T47D (cell line): ENCODE measurements around the gene EMILIN3.

Experiments used
- DNase-seq, 2 experiments: peaks; one replicate each; pipeline versions ENCODE4 v3.0.0 to v3.0.0-alpha.2; 2011 to 2012; ENCODE audit warnings: low read depth in 1 of 2, low spot score in 1 of 2
- JUND ChIP-seq: IDR thresholded peaks from 2 replicates; pipeline ENCODE4 v1.6.1; 2012; ENCODE audit warnings: low read depth
- in situ Hi-C: cut with HindIII; loops from 2 replicates; pipeline ENCODE4 v1.10.0; 2016; ENCODE audit warnings: low sequenced_read_pairs, low pct_unique_long_range_greater_than_20kb

EMILIN3 gene

DNA sequence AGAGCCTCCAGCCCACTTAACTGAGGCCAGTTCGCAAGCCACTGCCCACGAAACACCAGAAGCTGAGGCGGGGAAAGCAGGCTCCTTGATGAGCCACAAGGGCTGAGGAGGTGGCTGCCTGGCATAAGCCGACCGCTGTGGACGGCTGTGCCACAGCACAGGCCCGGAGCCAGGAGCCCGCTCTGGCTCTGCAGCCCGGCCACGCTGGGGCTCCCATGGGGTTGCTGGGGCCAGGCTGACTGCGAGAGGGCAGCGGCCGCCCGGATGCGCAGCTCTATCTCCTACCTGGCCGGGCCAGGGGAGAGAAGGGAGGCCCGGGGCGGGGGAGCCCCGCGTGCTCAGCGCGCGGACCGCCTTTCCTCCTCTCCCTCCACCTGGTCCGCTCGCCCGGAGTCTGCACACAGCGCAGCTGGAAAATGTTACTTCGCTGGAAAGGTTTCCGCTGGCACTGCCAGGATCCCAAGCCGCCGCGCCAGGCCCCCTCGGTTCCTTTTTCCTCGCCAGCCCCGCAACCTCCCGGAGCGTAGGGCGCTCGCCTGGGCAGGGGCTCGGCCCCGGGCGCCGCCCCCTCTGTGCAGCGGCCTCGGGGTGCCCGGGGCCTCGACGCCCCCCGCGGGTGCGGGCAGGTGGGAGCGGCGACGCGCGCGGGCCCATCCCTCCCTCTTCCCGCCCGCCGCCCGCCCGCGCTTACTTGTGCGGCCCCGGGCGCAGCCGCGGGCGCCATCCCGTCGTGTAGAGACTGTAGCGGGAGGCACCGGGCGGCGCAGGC lies 657 bp downstream of the EMILIN3 start:
- no peak for DNase-seq
- TF ChIP-seq JUND, result no peak

DNA sequence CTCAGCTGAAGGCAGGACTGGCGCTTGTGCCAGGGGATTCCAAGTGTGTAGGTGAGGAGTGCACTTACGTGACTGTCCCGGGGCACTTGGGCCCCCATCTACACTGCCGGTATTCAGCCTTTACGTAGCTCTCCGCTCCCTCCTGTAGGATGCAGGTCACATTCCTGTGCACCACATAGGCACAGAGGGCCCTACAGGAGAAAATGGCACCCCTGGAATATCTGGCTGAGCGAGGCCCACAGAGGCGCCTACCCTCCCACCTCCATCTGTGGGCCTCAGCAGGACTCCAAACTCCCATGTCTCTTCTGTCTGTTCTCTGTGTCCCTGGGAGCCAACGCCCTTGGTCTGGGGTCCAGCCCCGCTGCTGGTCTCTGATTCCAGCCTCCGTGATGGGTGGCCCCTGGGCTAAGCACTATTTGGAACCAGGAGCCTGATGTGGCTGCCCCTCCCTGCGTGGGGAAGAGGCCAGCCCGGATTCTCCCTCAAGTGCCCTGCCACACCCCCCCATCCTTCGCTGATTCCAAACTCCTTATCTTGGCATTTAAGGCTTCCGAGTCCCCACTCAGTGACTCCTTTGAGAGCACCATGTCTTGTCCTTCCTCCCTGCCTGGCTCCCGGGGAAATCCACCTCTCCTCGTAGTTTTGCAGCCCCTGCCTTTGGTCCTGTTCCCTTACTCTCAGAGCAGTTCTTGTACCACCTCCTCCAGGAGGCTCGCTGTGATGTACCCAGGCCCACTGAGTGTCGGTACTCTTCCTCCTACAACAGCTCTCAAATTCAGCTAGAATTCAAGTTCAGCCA lies 1.5 kb downstream of the EMILIN3 start:
- DNase-seq, result no peak
- in situ Hi-C loops, result no loop called here
- TF ChIP-seq JUND, result no peak

More for the DNA sequence above, 657 bp downstream of the EMILIN3 start:
- in situ Hi-C loops, result no loop called here

DNA sequence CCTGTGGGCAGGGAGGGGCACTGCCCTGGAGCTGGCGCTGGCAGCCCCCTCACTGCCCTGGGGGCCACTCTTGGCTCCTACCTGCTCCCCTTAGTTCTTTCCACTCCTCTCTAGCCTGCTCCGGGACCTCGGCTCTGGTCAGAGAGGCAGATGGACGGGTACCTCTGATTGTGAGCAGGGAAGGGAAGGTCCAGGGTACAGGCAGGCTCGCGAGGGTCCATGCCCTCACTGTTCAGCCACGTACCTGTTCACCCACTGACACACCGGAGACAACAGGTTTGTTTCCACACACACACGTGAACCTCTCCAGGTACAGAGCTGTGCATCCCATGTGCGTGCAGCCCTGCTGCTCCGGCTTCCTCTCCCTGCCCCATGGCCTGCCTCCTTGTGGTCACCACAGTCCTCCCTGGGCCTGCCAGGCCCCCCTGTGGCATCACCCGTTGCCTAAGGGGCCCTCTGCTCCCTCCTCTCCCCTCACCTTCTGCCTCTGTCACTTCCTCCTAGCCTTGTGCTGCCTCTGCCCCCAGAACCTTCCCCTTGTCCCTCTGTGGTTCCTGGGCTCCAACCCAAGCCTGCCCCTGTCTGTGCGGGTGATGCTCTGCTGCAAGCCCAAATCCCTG lies 2.3 kb downstream of the EMILIN3 start:
- no peak for TF ChIP-seq JUND
- DNase-seq, result no peak
- in situ Hi-C loops, result no loop called here

DNA sequence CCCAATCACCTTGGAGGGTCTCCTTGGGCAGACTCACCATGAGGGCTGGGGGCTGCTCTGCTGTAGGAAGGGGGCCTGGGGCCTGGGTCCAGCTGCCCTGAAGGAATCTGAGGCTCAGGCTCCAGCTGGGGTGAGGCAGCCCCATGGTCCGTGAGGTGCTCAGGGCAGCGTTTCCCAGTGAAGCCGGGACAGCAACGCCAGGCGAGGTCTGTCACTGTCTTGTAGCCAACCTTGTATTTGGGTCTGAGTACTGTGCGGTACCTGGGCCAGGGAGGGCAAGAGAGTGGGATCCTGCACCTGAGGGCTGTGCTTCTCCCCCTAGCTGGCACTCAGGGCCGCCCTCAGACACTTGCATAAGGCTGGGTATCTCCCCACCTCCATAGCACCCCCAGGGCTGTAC lies 3.0 kb downstream of the EMILIN3 start:
- no peak for TF ChIP-seq JUND
- in situ Hi-C loops, result no loop called here
- DNase-seq, result no peak

DNA sequence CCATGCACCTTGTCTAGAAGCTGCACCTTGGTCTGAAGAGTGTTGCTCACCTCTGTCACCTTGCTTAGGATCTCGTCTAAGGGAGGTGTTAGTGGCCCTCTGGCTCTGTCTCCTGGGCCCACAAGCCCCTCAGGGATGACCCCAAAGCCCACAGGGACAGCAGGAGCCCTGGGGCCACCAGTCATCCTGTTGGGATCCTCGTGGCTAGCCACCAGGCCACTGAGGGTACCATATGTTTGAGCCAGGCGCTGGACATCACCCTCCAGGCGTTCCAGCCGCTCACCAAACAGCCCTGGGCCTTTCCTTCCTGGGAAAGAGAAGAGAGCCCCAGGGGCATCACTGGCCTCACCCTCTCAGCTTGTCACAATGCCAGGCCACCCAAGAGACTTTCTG lies 3.9 kb downstream of the EMILIN3 start:
- in situ Hi-C loops, result no loop called here
- DNase-seq, result no peak

DNA sequence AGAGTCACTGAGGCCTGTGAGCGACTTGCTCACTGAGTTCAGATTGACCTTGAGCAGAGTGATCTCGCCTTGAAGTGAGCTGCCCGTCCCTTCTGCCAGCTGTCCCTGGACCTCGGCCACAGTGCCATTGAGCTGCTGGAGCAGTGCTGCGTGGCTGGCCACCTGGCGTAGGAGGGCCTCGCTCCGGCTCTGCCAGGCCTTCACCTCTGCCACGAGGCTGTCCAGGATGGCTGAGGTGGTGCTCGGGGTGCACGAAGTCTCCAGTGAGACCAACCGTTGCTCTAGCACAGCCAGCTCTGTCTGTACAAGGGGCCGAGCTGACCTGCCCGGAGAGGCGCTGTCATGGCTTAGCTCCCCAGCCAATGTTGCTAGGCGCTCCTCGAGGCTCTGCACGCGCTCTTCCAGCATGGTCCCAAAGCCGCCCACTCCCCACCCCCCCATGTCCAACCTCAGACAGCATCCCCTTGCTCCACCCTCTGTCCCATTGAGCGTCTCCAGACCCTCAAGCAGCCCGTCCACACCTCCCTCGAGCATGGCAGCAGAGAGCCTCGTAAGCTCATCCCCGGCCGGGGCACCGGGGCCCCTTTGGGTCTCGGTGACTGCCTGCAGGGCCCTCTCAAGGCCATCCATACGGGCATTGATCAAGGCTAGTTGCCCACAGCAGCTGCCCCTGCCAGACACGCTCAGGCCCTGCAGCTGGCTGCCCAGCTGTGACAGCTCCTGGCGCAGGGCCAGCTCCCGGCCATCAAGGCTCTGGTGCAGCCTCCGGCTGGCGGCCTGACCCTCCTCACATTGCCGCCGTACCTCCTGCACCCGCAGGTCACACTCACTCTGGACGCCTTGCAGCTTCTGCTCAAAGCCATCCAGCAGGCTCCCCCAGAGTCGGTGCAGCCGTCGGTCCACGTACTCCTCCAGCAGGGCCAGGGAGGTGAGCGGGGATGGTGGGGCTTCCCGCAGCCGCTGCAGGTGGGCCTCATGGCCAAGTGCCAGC lies 4.6 kb downstream of the EMILIN3 start:
- in situ Hi-C loops, result no loop called here
- TF ChIP-seq JUND, result no peak
- no peak for DNase-seq

More for the DNA sequence above, 3.9 kb downstream of the EMILIN3 start:
- no peak for TF ChIP-seq JUND

DNA sequence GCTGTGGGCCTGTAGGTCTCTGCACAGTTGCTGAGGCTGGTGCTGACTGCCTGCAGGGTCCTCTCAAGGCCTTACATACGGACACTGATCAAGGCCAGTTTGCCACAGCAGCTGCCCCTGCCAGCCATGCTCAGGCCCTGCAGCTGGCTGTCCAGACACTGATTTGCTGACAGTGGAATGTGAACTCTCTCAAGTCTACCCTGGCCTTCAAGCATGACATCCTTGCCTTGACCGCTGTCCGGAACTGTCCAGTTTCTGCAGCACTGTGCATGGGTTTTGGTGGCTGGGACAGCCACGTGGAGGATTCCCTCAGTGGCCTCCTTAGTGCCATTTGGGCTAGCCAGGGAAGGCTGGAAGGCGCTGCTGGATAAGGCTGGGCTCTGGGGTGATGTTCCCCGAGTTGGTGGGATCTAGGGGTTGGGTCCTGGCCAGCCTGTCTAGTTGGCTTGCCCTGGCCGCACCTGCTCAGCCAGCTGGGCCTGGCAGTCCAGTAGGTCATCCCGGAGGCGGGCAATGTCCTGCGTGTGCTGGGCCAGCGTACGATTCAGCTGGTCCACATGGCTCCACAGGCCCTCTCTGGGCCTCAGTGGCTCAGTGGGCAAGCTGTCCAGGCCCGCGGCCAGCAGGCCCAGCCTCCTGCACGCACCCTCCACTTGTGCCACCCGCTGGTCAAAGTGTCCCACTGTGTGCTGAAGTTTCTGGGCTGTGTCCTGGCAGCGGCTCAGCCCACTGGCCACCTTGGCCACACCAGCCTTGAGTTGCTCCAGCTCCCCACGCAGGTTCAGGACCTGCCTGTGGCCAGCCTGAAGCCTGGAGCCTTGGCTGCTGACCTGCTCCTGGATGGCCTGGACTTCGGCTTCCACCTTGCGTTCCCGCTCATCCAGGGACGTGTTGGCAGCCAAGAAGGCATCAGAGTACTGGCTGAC lies 5.5 kb downstream of the EMILIN3 start:
- DNase-seq, result no peak
- in situ Hi-C loops, result no loop called here
- no peak for TF ChIP-seq JUND

DNA sequence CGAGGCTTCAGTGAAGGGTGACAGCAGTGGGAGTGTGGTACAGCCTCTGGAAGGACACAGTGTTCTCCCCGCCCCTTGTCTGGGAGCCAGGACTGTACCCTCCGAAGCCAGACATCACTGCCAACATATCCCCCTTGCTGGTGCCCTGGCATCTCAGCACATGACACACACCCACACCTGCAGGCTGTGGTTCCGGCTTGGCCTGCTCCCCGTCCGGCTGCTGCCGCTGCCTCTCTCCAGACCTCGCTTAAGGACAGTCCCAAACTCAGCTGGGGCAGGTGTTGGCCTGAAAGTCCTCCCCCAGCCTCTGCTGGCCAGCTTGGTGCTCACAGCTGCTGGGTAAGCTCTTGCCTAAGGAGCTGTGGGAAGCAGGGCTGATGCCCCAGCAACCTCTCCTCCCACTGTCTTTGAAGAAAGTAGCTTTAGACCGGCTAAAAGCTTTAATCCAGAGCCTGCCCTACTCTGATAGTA lies 7.0 kb downstream of the EMILIN3 start:
- TF ChIP-seq JUND, result no peak
- no peak for DNase-seq
- in situ Hi-C loops, result no loop called here

DNA sequence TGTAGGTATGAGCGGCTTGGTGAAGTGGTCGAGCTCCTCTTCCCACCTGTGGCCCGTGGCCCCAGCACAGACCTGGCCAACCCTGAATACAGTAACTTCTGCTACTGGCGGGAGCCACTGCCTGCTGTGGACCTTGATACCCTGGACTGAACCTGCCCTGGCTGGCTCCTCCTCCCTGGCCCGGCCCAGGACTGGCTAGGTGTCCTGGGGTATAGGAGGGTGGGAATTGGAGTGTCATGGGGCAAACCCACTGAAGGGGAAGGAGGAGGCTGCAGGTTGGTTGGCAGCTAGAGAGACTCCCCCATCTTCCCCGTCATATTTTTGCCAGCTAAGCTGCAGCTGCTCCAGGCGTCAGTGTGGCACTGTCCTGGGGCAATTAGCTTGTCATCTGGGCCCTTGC lies 7.9 kb downstream of the EMILIN3 start:
- DNase-seq, result no peak
- TF ChIP-seq JUND, result no peak
- in situ Hi-C loops, result no loop called here

- DNase-seq, result no peak
- no peak for TF ChIP-seq JUND
- in situ Hi-C loops, result no loop called here
These were observed 8.4 kb downstream of the EMILIN3 start for GRCh38 chr20:41358230-41358629.
